Right lobe of liver (tissue), 4 donors: Measurements from ENCODE around the gene RAB28.

Source experiments
- POLR2A ChIP-seq: fragments of 450-650 bp; IDR thresholded peaks from one replicate; pipeline ENCODE4 v1.6.1; 2017; ENCODE audit warnings: antibody characterized with exemption, mild to moderate bottlenecking
- TF ChIP-seq, protein P1 (sequence below), 4 donors: fragments of 200-600 bp in 3 of 4; fragments of 450-650 bp in 1 of 4; IDR thresholded peaks; one replicate each; pipeline versions ENCODE4 v1.5.1 to v1.8.0; 2016 to 2022; ENCODE audit warnings: antibody characterized with exemption in 4 of 4, mild to moderate bottlenecking in 2 of 4
- donor health status: DM: no; HTN: no; CAD: no.
- donor health status: DM: no; HTN: no; CAD: no.
- donor health status: DM: no; HTN: yes; CAD: no.

DNA sequence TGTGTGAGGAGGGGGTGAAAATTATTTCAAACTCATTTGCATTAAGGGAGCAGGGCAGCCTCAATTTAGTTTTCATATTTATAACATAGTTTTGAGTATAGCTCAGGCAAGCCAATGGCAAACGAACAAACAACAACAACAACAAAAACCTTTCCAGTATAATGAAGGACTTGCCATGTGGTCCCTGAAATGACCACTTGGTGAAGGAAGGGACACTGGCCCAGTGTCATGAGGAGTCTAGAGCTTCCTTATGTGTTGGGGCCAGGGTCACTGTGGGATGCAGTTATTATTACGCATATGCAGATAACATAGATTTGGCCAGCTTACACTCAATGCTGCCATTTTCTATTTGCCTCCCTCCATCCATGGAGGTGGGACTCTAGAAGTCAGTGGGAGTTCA lies 36.9 kb upstream of the RAB28 start:
- TF ChIP-seq POLR2A = no peak
- TF ChIP-seq, protein P1, sequence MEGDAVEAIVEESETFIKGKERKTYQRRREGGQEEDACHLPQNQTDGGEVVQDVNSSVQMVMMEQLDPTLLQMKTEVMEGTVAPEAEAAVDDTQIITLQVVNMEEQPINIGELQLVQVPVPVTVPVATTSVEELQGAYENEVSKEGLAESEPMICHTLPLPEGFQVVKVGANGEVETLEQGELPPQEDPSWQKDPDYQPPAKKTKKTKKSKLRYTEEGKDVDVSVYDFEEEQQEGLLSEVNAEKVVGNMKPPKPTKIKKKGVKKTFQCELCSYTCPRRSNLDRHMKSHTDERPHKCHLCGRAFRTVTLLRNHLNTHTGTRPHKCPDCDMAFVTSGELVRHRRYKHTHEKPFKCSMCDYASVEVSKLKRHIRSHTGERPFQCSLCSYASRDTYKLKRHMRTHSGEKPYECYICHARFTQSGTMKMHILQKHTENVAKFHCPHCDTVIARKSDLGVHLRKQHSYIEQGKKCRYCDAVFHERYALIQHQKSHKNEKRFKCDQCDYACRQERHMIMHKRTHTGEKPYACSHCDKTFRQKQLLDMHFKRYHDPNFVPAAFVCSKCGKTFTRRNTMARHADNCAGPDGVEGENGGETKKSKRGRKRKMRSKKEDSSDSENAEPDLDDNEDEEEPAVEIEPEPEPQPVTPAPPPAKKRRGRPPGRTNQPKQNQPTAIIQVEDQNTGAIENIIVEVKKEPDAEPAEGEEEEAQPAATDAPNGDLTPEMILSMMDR (IDR thresholded peaks at IDR 0.05) = no peak
